GM18499 (cell line): ENCODE measurements around the gene ZNF521.

Source experiments
- ATAC-seq: cut with Tn5 transposase; IDR thresholded peaks from one replicate; pipeline ENCODE4 v1.9.1; 2021; ENCODE audit warnings: moderate number of reproducible peaks; ENCODE audit not compliant: insufficient read depth, unreplicated experiment

The ZNF521 gene

GRCh38 chr18:25256439-25256838 is 95.5 kb downstream of the ZNF521 start:
- no peak for ATAC-seq

DNA sequence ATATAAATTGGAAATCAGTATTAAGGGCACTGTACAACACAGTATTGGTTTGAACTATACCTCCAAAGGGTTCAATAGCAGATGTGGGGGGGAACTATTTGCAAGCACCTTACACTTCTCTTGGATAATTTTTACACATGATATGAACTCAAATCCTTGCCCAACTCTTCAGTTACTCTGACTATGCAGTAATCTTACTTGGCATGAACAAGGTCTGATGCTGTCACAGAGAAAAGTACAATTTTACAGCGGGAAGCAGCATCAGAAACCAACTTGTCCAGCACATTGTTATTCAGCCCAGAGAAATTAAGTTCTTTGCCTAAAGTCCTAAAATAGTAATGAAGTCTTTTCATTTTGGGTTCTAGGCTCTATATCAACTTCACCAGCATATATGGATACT is 98.2 kb downstream of the ZNF521 start:
- no peak for ATAC-seq

DNA sequence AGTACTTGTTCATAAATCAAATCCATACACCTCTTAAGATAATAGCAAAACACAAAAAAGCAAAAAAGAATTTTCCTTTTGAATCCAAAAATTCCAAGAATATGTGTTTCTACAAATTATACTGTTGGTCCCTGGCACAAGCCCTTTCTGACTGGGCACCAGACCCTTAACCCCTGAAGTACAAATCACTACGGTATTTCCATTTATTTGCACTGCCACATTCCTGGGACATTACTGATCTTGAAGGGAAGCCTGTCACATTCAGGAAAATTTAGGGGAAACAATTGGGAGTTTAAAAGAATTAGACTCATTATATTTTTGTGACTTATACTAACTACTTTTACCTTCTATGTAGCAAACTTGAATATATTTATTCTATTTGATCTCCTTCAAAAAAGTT is 98.8 kb downstream of the ZNF521 start:
- no peak for ATAC-seq

DNA sequence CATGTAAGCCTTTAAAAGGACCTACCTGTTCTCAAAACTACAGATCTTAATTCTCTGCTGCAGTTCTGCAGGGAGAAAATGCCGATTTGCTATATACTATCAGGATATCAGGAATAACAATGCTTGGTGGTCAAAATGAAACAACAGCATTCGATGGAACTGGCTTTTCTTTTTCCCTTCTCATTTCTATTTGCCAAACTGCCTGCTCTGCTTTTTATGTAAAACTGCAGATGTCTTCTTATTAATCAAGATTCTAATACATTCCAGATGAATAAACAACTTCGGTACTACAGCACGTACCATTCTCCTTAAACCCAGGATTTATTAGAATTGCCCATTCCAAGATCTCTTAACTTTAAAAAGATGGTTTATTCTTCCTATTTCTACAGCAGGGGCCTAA is 100.9 kb downstream of the ZNF521 start:
- no peak for ATAC-seq

DNA sequence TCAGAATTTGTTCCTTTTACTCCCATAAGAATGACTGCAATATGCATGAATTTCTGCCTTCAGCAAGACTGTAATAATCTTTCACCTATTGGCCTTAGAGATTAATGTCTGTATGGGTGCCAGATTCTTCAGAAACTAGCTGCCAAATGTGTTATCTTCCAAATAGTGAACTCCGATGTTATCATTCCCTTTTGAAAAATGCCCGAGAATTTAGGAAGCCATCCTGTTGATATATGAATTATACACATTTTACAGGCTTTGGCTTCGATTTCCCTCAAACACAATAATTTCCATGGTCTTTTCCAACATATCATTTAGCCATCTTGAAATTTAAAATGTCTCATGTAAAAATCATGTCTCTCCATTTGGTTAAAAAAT is 101.5 kb downstream of the ZNF521 start:
- no peak for ATAC-seq

DNA sequence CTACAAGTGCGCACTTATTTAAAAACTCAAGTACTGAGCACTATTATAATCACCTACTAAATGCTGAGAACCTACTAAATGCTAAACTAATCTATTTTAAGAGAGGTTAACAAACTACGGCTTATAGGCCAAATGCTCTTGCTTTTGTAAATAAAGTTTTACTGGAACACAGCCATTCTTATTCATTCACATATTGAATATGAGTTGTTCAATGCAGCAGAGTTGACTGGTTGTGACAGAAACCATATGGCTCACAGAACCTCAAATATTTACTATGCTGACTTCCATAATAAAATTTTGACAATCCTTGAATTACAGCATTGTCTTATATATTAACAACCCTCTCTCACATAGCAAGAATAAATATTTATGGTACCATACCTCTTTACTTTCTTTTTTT is 103.2 kb downstream of the ZNF521 start:
- ATAC-seq, result no peak

DNA sequence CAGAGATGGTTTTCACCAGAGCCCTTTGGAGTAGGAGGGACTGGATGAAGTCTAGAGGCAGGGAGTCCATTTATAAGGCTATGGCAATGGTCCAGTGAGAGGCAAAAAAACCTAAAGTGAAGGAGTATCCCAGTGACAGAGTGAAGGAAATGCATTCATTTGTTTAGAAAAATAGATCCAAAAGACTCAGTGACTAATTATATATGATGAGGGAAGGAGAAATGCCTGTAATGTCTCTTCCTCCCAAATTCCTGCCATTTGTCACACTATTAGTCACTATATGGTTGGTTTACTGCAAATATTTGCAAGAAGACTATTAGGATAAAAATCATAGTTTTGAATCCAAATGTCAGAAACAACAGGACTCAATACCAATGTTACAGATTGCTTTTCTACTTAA is 104.2 kb downstream of the ZNF521 start:
- ATAC-seq, result no peak

- ATAC-seq, result no peak
Measured at GRCh38 chr18:25244924-25245698, 106.9 kb downstream of the ZNF521 start.

- no peak for ATAC-seq
Measured at GRCh38 chr18:25244170-25244569, 107.8 kb downstream of the ZNF521 start.

- ATAC-seq, result no peak
Measured at GRCh38 chr18:25243754-25244153, 108.2 kb downstream of the ZNF521 start.

DNA sequence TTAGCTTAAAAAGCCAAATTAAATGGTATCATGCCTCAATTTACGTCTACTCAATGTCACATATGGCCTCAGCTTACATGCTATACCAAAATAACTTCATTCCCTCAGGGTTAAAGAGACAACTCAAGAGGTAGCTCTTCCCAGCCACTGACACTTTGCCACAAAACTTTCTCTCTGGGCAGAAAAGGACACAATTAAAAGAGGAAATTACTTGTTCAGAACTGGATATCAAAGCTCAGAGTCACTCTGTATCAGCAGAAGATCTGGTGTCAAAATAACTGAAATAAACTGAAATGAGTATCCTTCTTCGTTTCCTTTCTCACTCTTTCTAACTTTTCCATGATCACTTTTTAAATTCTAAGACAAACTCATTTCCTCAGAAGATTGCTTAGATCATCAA is 108.7 kb downstream of the ZNF521 start:
- no peak for ATAC-seq

DNA sequence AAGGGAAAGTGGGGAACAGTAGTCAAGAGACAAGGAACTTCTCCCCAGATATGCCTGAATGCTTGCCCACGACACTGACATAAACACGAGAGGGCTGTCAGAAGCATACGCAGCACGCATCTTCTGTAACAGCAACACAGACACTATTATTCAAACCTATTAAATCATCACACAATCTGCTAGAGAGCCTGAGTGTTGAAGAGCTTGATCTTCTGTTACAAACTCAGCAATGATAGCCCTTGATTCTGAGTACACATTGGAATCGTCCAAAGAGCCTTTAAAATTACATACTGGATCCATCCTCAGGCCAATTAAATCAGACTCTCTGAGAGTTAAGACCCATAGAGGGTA is 111.6 kb downstream of the ZNF521 start:
- ATAC-seq, result no peak

DNA sequence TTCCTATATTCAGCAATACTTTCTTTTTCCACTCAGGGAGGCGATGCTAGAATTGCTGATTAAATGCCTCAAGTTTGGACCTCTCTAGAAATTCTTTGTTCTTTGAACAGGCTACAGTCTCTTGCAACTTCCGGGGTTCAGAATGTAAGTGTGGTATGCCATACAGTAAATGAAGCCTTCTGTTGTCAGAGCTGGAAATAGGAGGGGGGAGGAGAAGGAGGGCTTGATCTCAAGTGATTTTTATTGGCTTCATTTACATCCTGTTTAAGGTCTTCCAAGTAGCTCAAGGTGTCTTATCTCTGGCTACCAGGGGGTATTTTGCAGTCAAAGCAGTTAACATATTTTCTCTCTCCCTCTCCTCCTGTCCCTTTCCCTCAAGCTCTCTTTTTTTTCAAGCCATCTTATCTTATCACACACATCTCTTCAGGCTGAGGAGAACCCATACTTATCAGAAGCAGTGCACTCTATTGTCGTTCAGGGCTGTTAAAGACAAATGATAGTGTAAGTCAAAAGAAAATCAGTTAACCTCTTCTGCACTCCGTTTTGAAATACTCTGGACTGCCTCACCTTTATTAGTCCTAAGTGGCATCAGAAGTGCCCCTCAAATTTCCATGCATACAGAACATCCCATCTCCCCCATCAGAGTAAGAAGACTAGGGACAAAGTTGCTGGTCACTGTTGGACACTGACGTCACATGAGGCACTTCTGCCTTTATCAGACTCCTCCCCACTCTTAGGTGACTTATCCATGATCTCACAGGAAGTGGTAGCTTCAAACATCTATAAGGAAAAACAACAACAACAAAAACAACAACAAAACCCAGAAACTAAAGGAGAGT is 112.2 kb downstream of the ZNF521 start:
- no peak for ATAC-seq

DNA sequence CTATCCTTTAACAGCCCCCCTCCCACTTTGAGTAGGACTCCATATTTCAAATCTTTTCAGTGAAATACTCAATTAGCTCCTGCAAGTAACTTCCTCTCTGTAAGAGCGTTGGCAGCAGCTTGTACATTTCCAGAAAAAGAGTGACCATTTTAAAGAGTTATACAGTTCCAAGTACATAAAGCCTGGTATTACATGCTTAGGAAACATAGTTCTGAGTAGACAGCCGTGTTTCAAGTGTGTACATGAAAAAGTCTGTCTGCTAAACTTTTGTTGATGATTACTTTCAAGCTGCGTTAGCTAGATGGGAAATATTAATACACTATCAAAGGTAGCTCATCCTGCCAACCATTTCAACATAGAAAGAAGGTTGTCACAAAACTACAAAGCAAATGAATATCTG is 112.8 kb downstream of the ZNF521 start:
- ATAC-seq, result no peak

DNA sequence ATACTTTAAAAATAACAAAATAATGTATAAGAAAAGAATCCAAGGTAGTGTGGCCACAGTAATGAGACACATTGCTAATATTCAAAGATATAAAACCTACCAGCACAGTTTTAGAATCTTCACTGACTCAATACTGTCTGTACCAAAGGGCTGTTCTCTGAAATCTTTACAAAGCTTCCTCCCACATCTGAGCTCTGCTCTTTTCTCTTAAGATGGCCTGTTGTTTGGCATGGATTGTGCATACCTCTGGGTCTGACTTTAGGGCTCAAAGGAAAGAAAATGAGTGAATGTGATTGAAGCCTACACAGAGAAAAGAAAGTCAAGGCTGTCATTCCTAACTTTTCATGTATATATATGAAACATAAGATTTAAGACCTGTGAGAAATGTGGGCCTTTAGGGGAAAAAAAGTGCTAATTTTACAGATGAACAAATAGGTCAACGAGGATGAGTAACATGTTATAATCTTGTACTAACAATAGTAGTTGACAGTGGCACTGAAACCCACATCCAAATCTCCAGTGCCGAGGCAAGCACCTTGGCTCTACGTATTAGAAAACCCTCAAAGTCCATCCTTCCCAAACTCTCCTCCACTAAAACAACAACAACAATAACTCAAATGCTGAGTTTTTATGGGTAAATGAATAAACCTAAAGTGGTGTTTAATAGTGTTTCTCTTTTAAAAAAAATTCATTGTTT is 114.2 kb downstream of the ZNF521 start:
- ATAC-seq, result no peak

GRCh38 chr18:25236736-25237135 is 115.2 kb downstream of the ZNF521 start:
- ATAC-seq, result no peak

- ATAC-seq, result no peak
Measured at GRCh38 chr18:25235401-25236042, 116.4 kb downstream of the ZNF521 start.

GRCh38 chr18:25234740-25235345 is 117.1 kb downstream of the ZNF521 start:
- no peak for ATAC-seq

DNA sequence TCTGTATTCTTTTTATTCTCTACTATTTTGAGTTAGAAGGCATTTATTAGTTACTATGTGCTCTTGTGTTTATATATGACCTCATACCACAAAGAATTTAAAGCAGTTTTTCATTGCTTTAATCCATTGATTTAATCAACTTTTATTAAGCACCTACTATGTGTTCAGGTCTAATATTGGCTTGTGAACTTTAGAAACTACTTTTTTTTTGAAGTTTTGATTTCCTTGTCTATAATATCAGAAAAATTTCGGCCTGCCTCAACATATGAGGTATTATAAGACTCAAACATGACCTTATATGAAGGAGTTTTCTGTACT is 117.7 kb downstream of the ZNF521 start:
- no peak for ATAC-seq

DNA sequence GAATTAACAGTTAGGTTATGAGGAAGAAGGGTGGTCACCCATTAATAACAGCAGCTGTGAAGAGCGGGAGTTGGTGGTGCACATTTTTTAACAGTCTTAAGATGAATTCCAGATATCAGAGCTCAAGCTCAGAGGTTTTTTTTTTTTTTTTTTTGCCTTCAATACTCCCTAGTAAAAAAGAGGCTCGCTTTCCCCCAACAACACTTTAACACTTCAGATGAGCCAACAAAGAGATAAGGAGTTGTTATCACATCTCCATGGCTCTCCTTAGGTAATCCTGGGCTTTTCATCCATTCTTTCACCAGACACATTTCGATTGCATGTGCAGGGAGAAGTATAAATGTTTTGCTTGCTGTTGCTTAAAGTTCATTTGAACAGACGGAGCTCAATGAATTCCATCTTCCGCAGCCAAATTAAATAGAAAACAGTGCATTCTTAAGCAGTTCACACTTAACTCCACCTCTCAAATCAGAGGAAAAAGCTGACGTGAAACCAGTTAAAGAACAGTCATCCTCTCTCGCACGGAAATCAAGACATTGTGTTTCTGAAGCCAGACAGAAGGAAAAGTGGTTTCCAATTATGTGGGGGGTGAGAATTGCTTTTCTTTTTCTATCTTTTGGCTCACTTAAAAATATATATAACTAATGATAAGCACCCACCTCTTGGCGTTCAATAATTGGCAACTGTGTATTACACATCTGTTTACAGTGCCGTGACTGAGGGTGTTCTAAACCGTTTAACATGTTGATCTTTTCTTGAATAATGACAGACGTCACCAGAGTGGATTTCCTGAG is 118.2 kb downstream of the ZNF521 start:
- no peak for ATAC-seq
